Fibroblast of lung (primary cell): ENCODE measurements around the gene WDR76.

Source experiments
- EZH2 ChIP-seq: IDR thresholded peaks from 2 replicates; pipeline ENCODE4 v1.5.1; 2012; ENCODE audit warnings: low read length, control low read depth, mild to moderate bottlenecking; ENCODE audit errors: missing control alignments
- TF ChIP-seq, protein P1 (sequence below), 2 donors: IDR thresholded peaks in 1 of 2; conservative IDR thresholded peaks in 1 of 2; 1 replicate in 1 of 2; 2 replicates in 1 of 2; pipeline ENCODE4 v1.5.1; 2011 to 2012; ENCODE audit warnings: low read length in 2 of 2, control low read depth in 1 of 2, inconsistent platforms in 1 of 2, low read depth in 1 of 2, mild to moderate bottlenecking in 1 of 2

DNA sequence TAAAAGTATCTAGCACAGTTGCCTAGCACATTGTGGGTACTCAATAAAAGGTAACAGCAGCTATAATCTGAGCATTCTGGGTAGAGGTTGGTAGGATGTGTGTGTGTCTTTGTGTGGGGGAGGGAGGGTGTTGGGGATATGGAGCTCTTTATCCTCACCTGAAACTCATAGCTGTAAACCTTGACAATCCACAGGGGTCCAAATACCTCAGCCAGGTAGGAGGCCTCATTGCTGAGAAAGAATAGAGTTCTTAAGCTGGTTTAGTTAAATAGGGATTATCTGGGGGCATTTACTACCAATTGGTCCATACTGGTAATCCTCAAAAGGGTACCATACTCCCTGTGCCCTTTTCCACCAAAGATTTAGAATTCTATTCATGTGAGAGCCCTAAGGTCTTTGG is 30.8 kb upstream of the WDR76 start:
- no peak for TF ChIP-seq EZH2
- TF ChIP-seq, protein P1, sequence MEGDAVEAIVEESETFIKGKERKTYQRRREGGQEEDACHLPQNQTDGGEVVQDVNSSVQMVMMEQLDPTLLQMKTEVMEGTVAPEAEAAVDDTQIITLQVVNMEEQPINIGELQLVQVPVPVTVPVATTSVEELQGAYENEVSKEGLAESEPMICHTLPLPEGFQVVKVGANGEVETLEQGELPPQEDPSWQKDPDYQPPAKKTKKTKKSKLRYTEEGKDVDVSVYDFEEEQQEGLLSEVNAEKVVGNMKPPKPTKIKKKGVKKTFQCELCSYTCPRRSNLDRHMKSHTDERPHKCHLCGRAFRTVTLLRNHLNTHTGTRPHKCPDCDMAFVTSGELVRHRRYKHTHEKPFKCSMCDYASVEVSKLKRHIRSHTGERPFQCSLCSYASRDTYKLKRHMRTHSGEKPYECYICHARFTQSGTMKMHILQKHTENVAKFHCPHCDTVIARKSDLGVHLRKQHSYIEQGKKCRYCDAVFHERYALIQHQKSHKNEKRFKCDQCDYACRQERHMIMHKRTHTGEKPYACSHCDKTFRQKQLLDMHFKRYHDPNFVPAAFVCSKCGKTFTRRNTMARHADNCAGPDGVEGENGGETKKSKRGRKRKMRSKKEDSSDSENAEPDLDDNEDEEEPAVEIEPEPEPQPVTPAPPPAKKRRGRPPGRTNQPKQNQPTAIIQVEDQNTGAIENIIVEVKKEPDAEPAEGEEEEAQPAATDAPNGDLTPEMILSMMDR (conservative IDR thresholded peaks at IDR 0.05 in 1 of 2, IDR thresholded peaks at IDR 0.05 in 1 of 2; ENCODE audit: low read depth in 1 of 2, low read length in 2 of 2): no peak
